A549 (cell line): ENCODE data around the gene CHI3L1.

Experiments
- CBX8 ChIP-seq: fragments of 200-600 bp; sonication (generic); IDR thresholded peaks from 2 replicates; pipeline ENCODE4 v1.6.1; 2016
- EP300 ChIP-seq, 2 experiments: fragments of >200 bp; sonication (Bioruptor Twin); formaldehyde crosslinking; IDR thresholded peaks; 2 replicates in 1 of 2; 3 replicates in 1 of 2; pipeline ENCODE4 v1.6.1; 2016 to 2017
- FOSL2 ChIP-seq, 2 experiments: fragments of 450-650 bp in 1 of 2; fragments of >200 bp in 1 of 2; sonication (Bioruptor Twin) in 1 of 2; formaldehyde crosslinking; IDR thresholded peaks; 2 replicates each; pipeline versions ENCODE4 v1.5.0 to v1.6.1; 2016 to 2020; ENCODE audit warnings: mild to moderate bottlenecking in 1 of 2, moderate library complexity in 1 of 2
- HDAC2 ChIP-seq: fragments of 200-600 bp; sonication (generic); IDR thresholded peaks from 2 replicates; pipeline ENCODE4 v1.6.1; 2016
- HOXA7 ChIP-seq: fragments of 250-450 bp; sonication (Bioruptor Pico); IDR thresholded peaks from 2 replicates; pipeline ENCODE4 v1.5.0; 2020; ENCODE audit warnings: mild to moderate bottlenecking, moderate library complexity
- JUN ChIP-seq, 2 experiments: fragments of >200 bp; sonication (Bioruptor Twin); formaldehyde crosslinking; IDR thresholded peaks; 2 replicates in 1 of 2; 3 replicates in 1 of 2; pipeline ENCODE4 v1.6.1; 2016 to 2017
- POLR2A ChIP-seq: IDR thresholded peaks from 2 replicates; pipeline ENCODE4 v1.6.1; 2012; ENCODE audit warnings: mild to moderate bottlenecking, low read length
- SMC3 ChIP-seq: fragments of >200 bp; sonication (Bioruptor Twin); formaldehyde crosslinking; IDR thresholded peaks from 3 replicates; pipeline ENCODE4 v1.6.1; 2018; ENCODE audit warnings: inconsistent platforms
- SREBF2 ChIP-seq: fragments of 450-650 bp; IDR thresholded peaks from 2 replicates; pipeline ENCODE4 v1.6.1; 2014; ENCODE audit warnings: mild to moderate bottlenecking, moderate library complexity
- TF ChIP-seq, protein P1 (sequence below): fragments of 200-600 bp; sonication (generic); IDR thresholded peaks from 2 replicates; pipeline ENCODE4 v1.6.1; 2016; ENCODE audit warnings: antibody characterized with exemption, mild to moderate bottlenecking, moderate library complexity
- TF ChIP-seq, protein P2 (sequence below): fragments of >200 bp; sonication (Bioruptor Twin); formaldehyde crosslinking; IDR thresholded peaks from 3 replicates; pipeline ENCODE4 v1.5.1; 2016
- TF ChIP-seq, protein P3 (sequence below): IDR thresholded peaks from 2 replicates; pipeline ENCODE4 v1.6.1; 2012
- TF ChIP-seq, protein P4 (sequence below): fragments of 450-650 bp; IDR thresholded peaks from 2 replicates; pipeline ENCODE4 v1.6.1; 2014; ENCODE audit warnings: antibody characterized with exemption

DNA sequence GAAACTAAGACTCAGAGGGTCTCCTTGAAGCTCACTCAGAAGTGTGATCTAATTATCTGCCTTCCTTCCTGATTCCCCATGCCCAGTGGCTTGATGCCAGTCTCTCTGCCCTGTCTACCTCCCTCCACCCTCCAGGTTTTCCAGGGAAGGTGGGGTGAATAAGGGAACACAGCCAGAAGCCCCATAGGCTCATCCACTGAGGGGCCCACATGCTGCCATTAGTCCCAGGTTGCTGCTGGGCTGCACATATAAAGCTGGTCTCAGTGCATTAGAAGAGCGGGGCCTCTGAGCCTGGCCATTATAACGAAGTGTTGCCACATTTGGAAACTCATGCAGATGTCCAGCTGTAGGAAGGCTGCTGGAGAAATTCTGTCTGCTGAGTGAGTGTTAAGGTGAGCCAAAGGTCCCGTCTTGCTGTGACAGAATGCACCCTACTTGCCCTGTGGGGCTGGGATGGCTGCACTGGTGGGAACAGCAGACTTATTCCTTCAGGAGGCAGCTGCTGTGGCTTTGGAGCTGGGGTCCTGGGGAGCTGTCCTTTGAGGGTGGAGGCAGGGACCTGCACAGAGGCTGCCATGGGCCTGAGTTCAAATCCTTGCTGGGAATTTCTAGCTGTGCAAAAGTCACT, 56.0 kb downstream of the CHI3L1 start:
- TF ChIP-seq, protein P1, sequence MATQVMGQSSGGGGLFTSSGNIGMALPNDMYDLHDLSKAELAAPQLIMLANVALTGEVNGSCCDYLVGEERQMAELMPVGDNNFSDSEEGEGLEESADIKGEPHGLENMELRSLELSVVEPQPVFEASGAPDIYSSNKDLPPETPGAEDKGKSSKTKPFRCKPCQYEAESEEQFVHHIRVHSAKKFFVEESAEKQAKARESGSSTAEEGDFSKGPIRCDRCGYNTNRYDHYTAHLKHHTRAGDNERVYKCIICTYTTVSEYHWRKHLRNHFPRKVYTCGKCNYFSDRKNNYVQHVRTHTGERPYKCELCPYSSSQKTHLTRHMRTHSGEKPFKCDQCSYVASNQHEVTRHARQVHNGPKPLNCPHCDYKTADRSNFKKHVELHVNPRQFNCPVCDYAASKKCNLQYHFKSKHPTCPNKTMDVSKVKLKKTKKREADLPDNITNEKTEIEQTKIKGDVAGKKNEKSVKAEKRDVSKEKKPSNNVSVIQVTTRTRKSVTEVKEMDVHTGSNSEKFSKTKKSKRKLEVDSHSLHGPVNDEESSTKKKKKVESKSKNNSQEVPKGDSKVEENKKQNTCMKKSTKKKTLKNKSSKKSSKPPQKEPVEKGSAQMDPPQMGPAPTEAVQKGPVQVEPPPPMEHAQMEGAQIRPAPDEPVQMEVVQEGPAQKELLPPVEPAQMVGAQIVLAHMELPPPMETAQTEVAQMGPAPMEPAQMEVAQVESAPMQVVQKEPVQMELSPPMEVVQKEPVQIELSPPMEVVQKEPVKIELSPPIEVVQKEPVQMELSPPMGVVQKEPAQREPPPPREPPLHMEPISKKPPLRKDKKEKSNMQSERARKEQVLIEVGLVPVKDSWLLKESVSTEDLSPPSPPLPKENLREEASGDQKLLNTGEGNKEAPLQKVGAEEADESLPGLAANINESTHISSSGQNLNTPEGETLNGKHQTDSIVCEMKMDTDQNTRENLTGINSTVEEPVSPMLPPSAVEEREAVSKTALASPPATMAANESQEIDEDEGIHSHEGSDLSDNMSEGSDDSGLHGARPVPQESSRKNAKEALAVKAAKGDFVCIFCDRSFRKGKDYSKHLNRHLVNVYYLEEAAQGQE: no peak
- TF ChIP-seq, protein P2, sequence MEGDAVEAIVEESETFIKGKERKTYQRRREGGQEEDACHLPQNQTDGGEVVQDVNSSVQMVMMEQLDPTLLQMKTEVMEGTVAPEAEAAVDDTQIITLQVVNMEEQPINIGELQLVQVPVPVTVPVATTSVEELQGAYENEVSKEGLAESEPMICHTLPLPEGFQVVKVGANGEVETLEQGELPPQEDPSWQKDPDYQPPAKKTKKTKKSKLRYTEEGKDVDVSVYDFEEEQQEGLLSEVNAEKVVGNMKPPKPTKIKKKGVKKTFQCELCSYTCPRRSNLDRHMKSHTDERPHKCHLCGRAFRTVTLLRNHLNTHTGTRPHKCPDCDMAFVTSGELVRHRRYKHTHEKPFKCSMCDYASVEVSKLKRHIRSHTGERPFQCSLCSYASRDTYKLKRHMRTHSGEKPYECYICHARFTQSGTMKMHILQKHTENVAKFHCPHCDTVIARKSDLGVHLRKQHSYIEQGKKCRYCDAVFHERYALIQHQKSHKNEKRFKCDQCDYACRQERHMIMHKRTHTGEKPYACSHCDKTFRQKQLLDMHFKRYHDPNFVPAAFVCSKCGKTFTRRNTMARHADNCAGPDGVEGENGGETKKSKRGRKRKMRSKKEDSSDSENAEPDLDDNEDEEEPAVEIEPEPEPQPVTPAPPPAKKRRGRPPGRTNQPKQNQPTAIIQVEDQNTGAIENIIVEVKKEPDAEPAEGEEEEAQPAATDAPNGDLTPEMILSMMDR: no peak
- TF ChIP-seq, protein P3, sequence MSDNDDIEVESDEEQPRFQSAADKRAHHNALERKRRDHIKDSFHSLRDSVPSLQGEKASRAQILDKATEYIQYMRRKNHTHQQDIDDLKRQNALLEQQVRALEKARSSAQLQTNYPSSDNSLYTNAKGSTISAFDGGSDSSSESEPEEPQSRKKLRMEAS: no peak
- TF ChIP-seq HOXA7 (CRISPR knock-in tag): no peak
- no peak for TF ChIP-seq POLR2A
- TF ChIP-seq SREBF2: no peak
- TF ChIP-seq FOSL2 (IDR thresholded peaks at IDR 0.05): no peak
- TF ChIP-seq FOSL2 (CRISPR knock-in tag; IDR thresholded peaks at IDR 0.05): no peak
- TF ChIP-seq CBX8: no peak
- TF ChIP-seq, protein P4, sequence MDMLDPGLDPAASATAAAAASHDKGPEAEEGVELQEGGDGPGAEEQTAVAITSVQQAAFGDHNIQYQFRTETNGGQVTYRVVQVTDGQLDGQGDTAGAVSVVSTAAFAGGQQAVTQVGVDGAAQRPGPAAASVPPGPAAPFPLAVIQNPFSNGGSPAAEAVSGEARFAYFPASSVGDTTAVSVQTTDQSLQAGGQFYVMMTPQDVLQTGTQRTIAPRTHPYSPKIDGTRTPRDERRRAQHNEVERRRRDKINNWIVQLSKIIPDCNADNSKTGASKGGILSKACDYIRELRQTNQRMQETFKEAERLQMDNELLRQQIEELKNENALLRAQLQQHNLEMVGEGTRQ: no peak
- no peak for TF ChIP-seq EP300 (IDR thresholded peaks at IDR 0.05)
- TF ChIP-seq HDAC2: no peak
- no peak for TF ChIP-seq SMC3
- TF ChIP-seq JUN (IDR thresholded peaks at IDR 0.05): no peak
